HepG2 (cell line): ENCODE results near the gene SPACDR. TPM values are rescaled to one million over a fixed set of nuclear protein-coding genes. Genes with fewer than 3 reads are reported as not detected.

ENCODE experiments used
- BHLHE40 ChIP-seq: IDR thresholded peaks from 2 replicates; pipeline ENCODE4 v1.6.1; 2011; ENCODE audit warnings: low read length, improper control_type of control experiment
- BORCS8-MEF2B ChIP-seq: sonication (generic); formaldehyde crosslinking; IDR thresholded peaks from 2 replicates; pipeline ENCODE4 v1.8.0; 2022; ENCODE audit warnings: mild to moderate bottlenecking, missing genetic modification reagents
- CEBPG ChIP-seq: IDR thresholded peaks from 2 replicates; pipeline ENCODE4 v1.6.1; 2016
- ESRRA ChIP-seq: sonication (generic); formaldehyde crosslinking; IDR thresholded peaks from 2 replicates; pipeline ENCODE4 v1.5.1; 2020; ENCODE audit warnings: mild to moderate bottlenecking, low read depth, missing genetic modification reagents
- FLYWCH1 ChIP-seq: sonication (generic); formaldehyde crosslinking; IDR thresholded peaks from 2 replicates; pipeline ENCODE4 v1.8.1; 2023; ENCODE audit warnings: mild to moderate bottlenecking, missing genetic modification reagents
- HMGA1 ChIP-seq: sonication (generic); formaldehyde crosslinking; conservative IDR thresholded peaks from 2 replicates; pipeline ENCODE4 v1.4.0; 2020; ENCODE audit warnings: missing genetic modification reagents
- IKZF4 ChIP-seq: sonication (generic); formaldehyde crosslinking; IDR thresholded peaks from 2 replicates; pipeline ENCODE4 v1.5.1; 2020; ENCODE audit warnings: borderline replicate concordance, mild to moderate bottlenecking, low read depth, missing genetic modification reagents; ENCODE audit errors: not compliant biosample characterization
- IRF2 ChIP-seq: IDR thresholded peaks from 2 replicates; pipeline ENCODE4 v1.6.1; 2018; ENCODE audit warnings: missing genetic modification reagents, missing compliant biosample characterization
- IRX3 ChIP-seq: sonication (generic); formaldehyde crosslinking; IDR thresholded peaks from 2 replicates; pipeline ENCODE4 v1.8.1; 2023; ENCODE audit warnings: mild to moderate bottlenecking, low read depth, missing genetic modification reagents, borderline replicate concordance
- ISL2 ChIP-seq: sonication (generic); formaldehyde crosslinking; IDR thresholded peaks from 2 replicates; pipeline ENCODE4 v1.5.0; 2020; ENCODE audit warnings: missing genetic modification reagents
- JDP2 ChIP-seq: sonication (generic); formaldehyde crosslinking; IDR thresholded peaks from 2 replicates; pipeline ENCODE4 v1.8.1; 2022; ENCODE audit warnings: missing genetic modification reagents, borderline replicate concordance
- KAT7 ChIP-seq: IDR thresholded peaks from 2 replicates; pipeline ENCODE4 v1.6.1; 2018; ENCODE audit warnings: borderline replicate concordance, missing compliant biosample characterization
- PCBP1 ChIP-seq: fragments of 200-400 bp; formaldehyde crosslinking; IDR thresholded peaks from 2 replicates; pipeline ENCODE4 v1.6.1; 2017; ENCODE audit warnings: mild to moderate bottlenecking, low read depth, low read length, borderline replicate concordance
- SP2 ChIP-seq: sonication (generic); formaldehyde crosslinking; IDR thresholded peaks from 2 replicates; pipeline ENCODE4 v1.5.1; 2020; ENCODE audit warnings: mild to moderate bottlenecking, missing genetic modification reagents
- WIZ ChIP-seq: sonication (generic); formaldehyde crosslinking; IDR thresholded peaks from 2 replicates; pipeline ENCODE4 v1.5.1; 2020; ENCODE audit warnings: mild to moderate bottlenecking, missing genetic modification reagents
- ZFYVE20 ChIP-seq: sonication (generic); formaldehyde crosslinking; IDR thresholded peaks from 2 replicates; pipeline ENCODE4 v1.8.0; 2023; ENCODE audit warnings: low read depth, mild to moderate bottlenecking, moderate library complexity, missing genetic modification reagents, borderline replicate concordance
- ZNF616 ChIP-seq: sonication (generic); formaldehyde crosslinking; IDR thresholded peaks from 2 replicates; pipeline ENCODE4 v1.5.0; 2020; ENCODE audit warnings: low read depth, mild to moderate bottlenecking, missing genetic modification reagents
- ZNF619 ChIP-seq: sonication (generic); formaldehyde crosslinking; IDR thresholded peaks from 2 replicates; pipeline ENCODE4 v1.4.0; 2020; ENCODE audit warnings: mild to moderate bottlenecking, missing genetic modification reagents
- ZNF737 ChIP-seq: sonication (generic); formaldehyde crosslinking; IDR thresholded peaks from 2 replicates; pipeline ENCODE4 v1.5.0; 2020; ENCODE audit warnings: missing genetic modification reagents, mild to moderate bottlenecking, borderline replicate concordance
- ZNF749 ChIP-seq: sonication (generic); formaldehyde crosslinking; IDR thresholded peaks from 2 replicates; pipeline ENCODE4 v1.8.0; 2022; ENCODE audit warnings: mild to moderate bottlenecking, missing genetic modification reagents, moderate library complexity, borderline replicate concordance
- ZNF883 ChIP-seq: sonication (generic); formaldehyde crosslinking; IDR thresholded peaks from 2 replicates; pipeline ENCODE4 v1.5.1; 2020; ENCODE audit warnings: mild to moderate bottlenecking, missing genetic modification reagents; ENCODE audit errors: not compliant biosample characterization
- ZSCAN31 ChIP-seq: sonication (generic); formaldehyde crosslinking; IDR thresholded peaks from 2 replicates; pipeline ENCODE4 v1.5.0; 2020; ENCODE audit warnings: low read depth, mild to moderate bottlenecking, missing genetic modification reagents
- polyA plus RNA-seq, 8 experiments: library from polyadenylated mRNA; depleted of rRNA in 3 of 8; stranded (reverse) in 7 of 8; unstranded in 1 of 8; fragments of >200 nt; fragmentation: Illumina TruSeq in 4 of 8; extraction: Trizol in 4 of 8; gene quantifications; 2 replicates each; pipeline versions ENCODE4 v1.2.1 to v1.2.3, GENCODE V29; 2011 to 2016; ENCODE audit warnings: low read depth in 4 of 8, missing spikeins in 1 of 8, mixed read lengths in 1 of 8; ENCODE audit not compliant: insufficient read depth in 1 of 8
- total RNA-seq, 5 experiments: library from RNA; depleted of rRNA; stranded (reverse); fragments of >200 nt; fragmentation: Illumina TruSeq; extraction: Trizol; gene quantifications; 2 replicates each; pipeline ENCODE4 v1.2.3, GENCODE V29; 2016; ENCODE audit warnings: low read depth in 1 of 5

The SPACDR gene
- total and polyA plus RNA-seq, 2 of the 13 experiments (the other 11 are each of a cell fraction or from before 2014, with no cell fraction given) = 0.41 TPM; not detected in 1

DNA sequence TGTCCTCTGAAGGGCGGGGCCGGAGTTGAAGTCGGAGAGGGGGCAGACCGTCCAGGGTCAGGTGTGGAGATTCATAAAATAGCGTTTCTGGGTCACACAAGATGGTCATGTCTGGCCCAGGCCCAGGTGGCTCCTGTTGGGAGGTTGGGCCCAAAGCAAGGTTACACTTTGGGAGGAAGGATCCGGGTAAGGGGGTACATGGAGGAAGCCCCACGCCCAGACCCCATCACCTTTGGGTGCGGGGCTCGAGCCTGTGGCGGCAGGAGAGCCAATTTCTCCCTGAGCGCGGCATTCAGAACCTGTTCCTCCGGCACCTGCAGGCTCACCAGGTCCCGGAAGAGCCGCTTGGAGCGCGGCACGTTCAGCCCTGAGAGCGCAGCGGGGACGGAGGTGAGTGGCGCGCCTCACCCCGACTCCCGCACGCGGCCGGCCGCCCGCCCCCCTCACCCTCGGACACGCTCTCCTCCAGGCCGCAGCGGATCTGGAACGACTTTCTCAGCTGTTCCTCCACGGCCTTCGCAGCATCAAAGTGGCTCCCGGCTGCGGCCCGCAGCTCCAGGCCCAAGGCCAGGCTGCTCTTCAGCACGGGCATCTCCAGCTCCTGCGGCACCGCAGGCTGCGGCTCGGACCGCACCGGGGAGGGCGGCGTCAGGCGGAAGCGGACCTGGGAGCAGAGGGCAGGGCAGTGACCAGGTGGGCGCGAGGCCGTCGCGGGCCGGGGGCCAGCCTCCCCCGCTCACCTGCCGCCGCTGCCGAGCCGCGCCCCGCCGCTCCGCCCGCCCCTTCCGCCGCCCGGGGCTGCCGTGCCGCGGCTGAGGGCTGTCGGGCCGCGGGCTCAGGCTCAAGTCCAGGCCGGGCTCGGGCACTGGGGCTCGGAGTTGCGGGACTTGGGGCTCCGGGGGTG, 28.4 kb downstream of the SPACDR start (continued):
- TF ChIP-seq ZNF737 = no peak
- no peak for TF ChIP-seq ZNF616 (CRISPR knock-in tag)
- 0 out of 2 replicates have a peak, but pooled peaks have one; percentile 10 for TF ChIP-seq ZNF749 (CRISPR knock-in tag)
- TF ChIP-seq KAT7 (CRISPR knock-in tag) = peak; percentile 85; the same call in 1 of the 2 replicates
- no peak for TF ChIP-seq PCBP1
- no peak for TF ChIP-seq JDP2 (CRISPR knock-in tag)
- TF ChIP-seq IKZF4 = peak; percentile 31
- no peak for TF ChIP-seq ZNF619 (CRISPR knock-in tag)
- TF ChIP-seq SP2 (CRISPR knock-in tag) = no peak
- TF ChIP-seq ZNF883 (CRISPR knock-in tag) = peak; percentile 36
- peak; percentile 58; the same call in 1 of the 2 replicates for TF ChIP-seq IRX3
- TF ChIP-seq BHLHE40 = peak; percentile 35; the same call in 1 of the 2 replicates
- TF ChIP-seq HMGA1 = no peak
- TF ChIP-seq ZFYVE20 = peak; percentile 25; the same call in 1 of the 2 replicates
- TF ChIP-seq FLYWCH1 (CRISPR knock-in tag) = 0 out of 2 replicates have a peak, but pooled peaks have one; percentile 8
- TF ChIP-seq ISL2 (CRISPR knock-in tag) = no peak
- no peak for TF ChIP-seq CEBPG
- peak; percentile 71 for TF ChIP-seq WIZ (CRISPR knock-in tag)
- 0 out of 2 replicates have a peak, but pooled peaks have one; percentile 9 for TF ChIP-seq IRF2 (CRISPR knock-in tag)
- no peak for TF ChIP-seq ESRRA (CRISPR knock-in tag)
- TF ChIP-seq BORCS8-MEF2B (CRISPR knock-in tag) = peak; percentile 16
- no peak; the same call in 1 of the 2 replicates for TF ChIP-seq ZSCAN31
